K562 (cell line): ENCODE data around the gene GRIK1. TPM values are rescaled to one million over a fixed set of nuclear protein-coding genes. Genes with fewer than 3 reads are reported as not detected.

Experiments
- ATF1 ChIP-seq, 2 experiments: fragments of 450-650 bp in 1 of 2; IDR thresholded peaks; 2 replicates each; pipeline ENCODE4 v1.6.1; 2016; ENCODE audit warnings: missing compliant biosample characterization in 1 of 2, missing genetic modification characterization in 1 of 2
- CUX1 ChIP-seq: fragments of 200-800 bp; sonication (Bioruptor generic); IDR thresholded peaks from 2 replicates; pipeline ENCODE4 v1.6.1; 2016; ENCODE audit warnings: missing genetic modification characterization, missing compliant biosample characterization
- EP400 ChIP-seq: fragments of 450-650 bp; IDR thresholded peaks from 2 replicates; pipeline ENCODE4 v1.6.1; 2017; ENCODE audit warnings: antibody characterized with exemption, mild to moderate bottlenecking, moderate library complexity
- FOS ChIP-seq: IDR thresholded peaks from 3 replicates; pipeline ENCODE4 v1.6.1; 2011; ENCODE audit not compliant: insufficient read length; ENCODE audit errors: extremely low read depth
- HDAC2 ChIP-seq: fragments of 450-650 bp; IDR thresholded peaks from 2 replicates; pipeline ENCODE4 v1.6.1; 2016; ENCODE audit warnings: mild to moderate bottlenecking
- MTA3 ChIP-seq: fragments of 450-650 bp; formaldehyde crosslinking; IDR thresholded peaks from 2 replicates; pipeline ENCODE4 v1.6.1; 2017; ENCODE audit warnings: mild to moderate bottlenecking, borderline replicate concordance
- NCOA4 ChIP-seq: fragments of 450-650 bp; IDR thresholded peaks from 2 replicates; pipeline ENCODE4 v1.6.1; 2018; ENCODE audit warnings: mild to moderate bottlenecking; ENCODE audit not compliant: partially characterized antibody
- NELFE ChIP-seq: IDR thresholded peaks from 2 replicates; pipeline ENCODE4 v1.6.1; 2011; ENCODE audit warnings: mild to moderate bottlenecking; ENCODE audit not compliant: insufficient read depth, insufficient read length
- RCOR1 ChIP-seq, 2 experiments: IDR thresholded peaks; 2 replicates each; pipeline ENCODE4 v1.6.1; 2012; ENCODE audit warnings: low read depth in 2 of 2, low read length in 2 of 2, borderline replicate concordance in 1 of 2, improper control_type of control experiment in 1 of 2
- RNF2 ChIP-seq: sonication (generic); IDR thresholded peaks from 2 replicates; pipeline ENCODE4 v1.6.1; 2016
- ZBTB40 ChIP-seq, 2 experiments: fragments of 450-650 bp in 1 of 2; sonication (generic) in 1 of 2; formaldehyde crosslinking in 1 of 2; IDR thresholded peaks; 2 replicates each; pipeline versions ENCODE4 v1.7.1 to v1.9.0; 2016 to 2022; ENCODE audit warnings: inconsistent platforms in 1 of 2, mild to moderate bottlenecking in 1 of 2, missing genetic modification reagents in 1 of 2
- ZNF444 ChIP-seq: fragments of 250-450 bp; sonication (Bioruptor Pico); IDR thresholded peaks from 2 replicates; pipeline ENCODE4 v1.4.0; 2020; ENCODE audit warnings: mild to moderate bottlenecking, moderate library complexity
- polyA plus RNA-seq, 8 experiments: library from polyadenylated mRNA; depleted of rRNA in 4 of 8; stranded (reverse) in 5 of 8; unstranded in 3 of 8; fragments of >200 nt; fragmentation: Nextera tagmentation in 2 of 8; fragmentation: Illumina TruSeq in 1 of 8; extraction: Ambion mirVana in 2 of 8; extraction: Trizol in 1 of 8; gene quantifications; 2 replicates each; pipeline versions ENCODE4 v1.2.1 to v1.2.3, GENCODE V29; 2011 to 2014; ENCODE audit warnings: inconsistent platforms in 1 of 8, missing spikeins in 1 of 8
- total RNA-seq, 7 experiments: library from RNA; depleted of rRNA in 6 of 7; stranded (reverse); fragments of >200 nt in 6 of 7; fragmentation: Illumina TruSeq in 2 of 7; extraction: Trizol in 2 of 7; gene quantifications; 2 replicates each; pipeline versions ENCODE4 v1.2.1 to v1.2.3, GENCODE V29; 2011 to 2021; ENCODE audit warnings: low replicate concordance in 1 of 7

The GRIK1 gene
- total and polyA plus RNA-seq, 9 of the 15 experiments (the other 6 are each of a cell fraction or from before 2014, with no cell fraction given), result 0.17 to 2.8 (median 0.53) TPM

- TF ChIP-seq RCOR1 (IDR thresholded peaks at IDR 0.05; ENCODE audit: borderline replicate concordance in 1 of 2, low read depth in 2 of 2, low read length in 2 of 2) (peak; percentile 14 to 73; a peak in 2 of 4 replicates), FOS (peak; percentile 75), EP400 (peak; percentile 70), NELFE (no peak), MTA3 (peak; percentile 88), NCOA4 (no peak), HDAC2 (peak; percentile 81), ZBTB40 (IDR thresholded peaks at IDR 0.05) (peak; percentile 74), ZBTB40 (CRISPR knock-in tag; IDR thresholded peaks at IDR 0.05) (no peak), CUX1 (CRISPR knock-in tag) (no peak), ATF1 (CRISPR knock-in tag; IDR thresholded peaks at IDR 0.05) (no peak), ATF1 (tag; IDR thresholded peaks at IDR 0.05) (peak; percentile 79), RNF2 (peak; percentile 100), ZNF444 (peak; percentile 8; the same call in 1 of the 2 replicates)
These were observed 283.1 kb downstream of the GRIK1 start (continued) for GRCh38 chr21:29656504-29657239.
